Fibroblast of the aortic adventitia (primary cell): ENCODE data around the gene ADPRS. TPM values are rescaled to one million over a fixed set of nuclear protein-coding genes. Genes with fewer than 3 reads are reported as not detected.

Experiments used
- DNase-seq: peaks from one replicate; pipeline ENCODE4 v3.0.0-alpha.2; 2010; ENCODE audit warnings: low read depth
- H3K4me3 ChIP-seq: 2 replicates; pipeline ENCODE4 v1.5.1; 2011; ENCODE audit warnings: low read depth, mild to moderate bottlenecking, control low read depth, low read length, moderate library complexity
- total RNA-seq: library from RNA; depleted of rRNA; stranded (reverse); fragments of >200 nt; gene quantifications from 2 replicates; pipeline ENCODE4 v1.2.3, GENCODE V29; 2012; ENCODE audit warnings: low replicate concordance
- TF ChIP-seq, protein P1 (sequence below): IDR thresholded peaks from 2 replicates; pipeline ENCODE4 v1.5.1; 2011; ENCODE audit warnings: mild to moderate bottlenecking, low read length, control low read depth, inconsistent platforms; ENCODE audit not compliant: insufficient read depth

ADPRS gene
- total RNA-seq, 1 donor: 21.1 TPM

DNA sequence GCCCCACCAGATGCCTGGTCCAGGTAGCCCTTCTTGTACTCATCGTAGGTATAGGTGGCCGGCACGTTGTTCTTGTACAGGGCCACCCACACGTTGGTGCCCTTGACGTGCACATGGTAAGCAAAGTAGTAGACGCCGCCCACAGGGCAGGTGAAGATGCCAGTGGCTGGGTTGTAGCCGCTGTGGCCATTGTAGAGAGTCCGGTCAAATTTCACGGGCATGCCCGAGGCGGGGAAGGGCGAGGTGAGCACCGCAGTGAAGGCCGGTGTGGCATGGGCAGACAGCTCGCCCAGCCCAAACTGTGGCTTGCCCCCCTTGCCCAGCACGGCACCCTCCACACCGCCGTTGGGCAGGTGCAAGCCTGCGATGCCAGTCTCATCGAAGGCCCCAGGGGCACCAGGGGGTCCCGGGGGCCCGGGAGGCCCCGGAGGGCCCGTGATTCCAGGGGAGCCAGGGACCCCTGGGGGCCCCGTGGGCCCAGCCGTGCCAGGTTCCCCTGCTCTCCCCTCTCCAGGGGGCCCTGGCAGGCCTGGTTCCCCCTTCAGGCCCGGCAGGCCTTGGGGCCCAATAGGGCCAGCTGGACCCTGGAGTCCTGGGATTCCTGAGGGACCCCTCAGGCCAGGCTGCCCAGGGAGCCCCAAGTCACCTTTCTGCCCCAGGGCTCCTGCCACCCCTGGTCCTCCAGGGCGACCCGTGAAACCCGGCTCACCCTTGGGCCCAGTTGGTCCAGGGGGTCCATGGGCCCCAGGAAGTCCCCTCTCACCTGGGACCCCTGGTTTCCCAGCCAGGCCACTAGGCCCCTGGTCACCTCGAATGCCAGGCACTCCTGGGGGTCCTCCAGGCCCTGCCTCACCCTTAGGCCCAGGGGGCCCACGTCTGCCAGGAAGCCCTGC is 9.2 kb downstream of the ADPRS start:
- no peak for DNase-seq
- H3K4me3 ChIP-seq: no peak overlapping the region
- TF ChIP-seq, protein P1, sequence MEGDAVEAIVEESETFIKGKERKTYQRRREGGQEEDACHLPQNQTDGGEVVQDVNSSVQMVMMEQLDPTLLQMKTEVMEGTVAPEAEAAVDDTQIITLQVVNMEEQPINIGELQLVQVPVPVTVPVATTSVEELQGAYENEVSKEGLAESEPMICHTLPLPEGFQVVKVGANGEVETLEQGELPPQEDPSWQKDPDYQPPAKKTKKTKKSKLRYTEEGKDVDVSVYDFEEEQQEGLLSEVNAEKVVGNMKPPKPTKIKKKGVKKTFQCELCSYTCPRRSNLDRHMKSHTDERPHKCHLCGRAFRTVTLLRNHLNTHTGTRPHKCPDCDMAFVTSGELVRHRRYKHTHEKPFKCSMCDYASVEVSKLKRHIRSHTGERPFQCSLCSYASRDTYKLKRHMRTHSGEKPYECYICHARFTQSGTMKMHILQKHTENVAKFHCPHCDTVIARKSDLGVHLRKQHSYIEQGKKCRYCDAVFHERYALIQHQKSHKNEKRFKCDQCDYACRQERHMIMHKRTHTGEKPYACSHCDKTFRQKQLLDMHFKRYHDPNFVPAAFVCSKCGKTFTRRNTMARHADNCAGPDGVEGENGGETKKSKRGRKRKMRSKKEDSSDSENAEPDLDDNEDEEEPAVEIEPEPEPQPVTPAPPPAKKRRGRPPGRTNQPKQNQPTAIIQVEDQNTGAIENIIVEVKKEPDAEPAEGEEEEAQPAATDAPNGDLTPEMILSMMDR: no peak

DNA sequence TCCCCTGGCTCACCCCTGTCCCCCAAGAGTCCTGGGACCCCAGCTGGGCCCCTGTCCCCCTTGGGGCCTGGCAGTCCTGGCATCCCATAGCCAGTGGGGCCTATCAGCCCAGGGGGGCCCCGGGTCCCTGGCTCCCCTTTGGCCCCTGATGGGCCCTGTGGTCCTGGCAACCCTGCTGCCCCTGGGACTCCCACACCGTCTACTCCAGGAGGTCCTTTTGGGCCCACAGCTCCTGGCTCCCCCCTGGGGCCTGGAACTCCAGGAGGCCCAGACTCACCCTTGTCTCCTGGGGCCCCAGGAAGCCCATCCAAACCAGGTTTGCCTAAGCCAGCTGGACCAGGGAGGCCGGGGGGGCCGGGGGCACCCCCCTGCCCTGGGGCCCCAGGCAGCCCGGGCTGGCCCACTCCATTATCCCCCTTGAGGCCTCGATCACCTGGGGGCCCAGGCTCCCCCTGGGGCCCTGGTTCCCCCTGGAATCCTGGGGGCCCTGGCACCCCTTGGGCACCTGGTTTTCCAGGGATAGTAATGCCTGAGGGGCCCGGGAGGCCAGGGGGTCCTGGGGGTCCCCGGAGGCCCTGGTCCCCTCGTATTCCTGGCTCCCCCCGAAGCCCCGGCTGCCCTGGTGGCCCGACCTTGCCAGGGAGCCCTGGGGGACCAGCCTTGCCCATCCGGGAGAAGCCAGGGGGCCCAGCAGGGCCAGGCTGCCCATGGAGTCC is 10.1 kb downstream of the ADPRS start:
- no peak overlapping the region for H3K4me3 ChIP-seq
- TF ChIP-seq, protein P1: no peak
- no peak for DNase-seq

DNA sequence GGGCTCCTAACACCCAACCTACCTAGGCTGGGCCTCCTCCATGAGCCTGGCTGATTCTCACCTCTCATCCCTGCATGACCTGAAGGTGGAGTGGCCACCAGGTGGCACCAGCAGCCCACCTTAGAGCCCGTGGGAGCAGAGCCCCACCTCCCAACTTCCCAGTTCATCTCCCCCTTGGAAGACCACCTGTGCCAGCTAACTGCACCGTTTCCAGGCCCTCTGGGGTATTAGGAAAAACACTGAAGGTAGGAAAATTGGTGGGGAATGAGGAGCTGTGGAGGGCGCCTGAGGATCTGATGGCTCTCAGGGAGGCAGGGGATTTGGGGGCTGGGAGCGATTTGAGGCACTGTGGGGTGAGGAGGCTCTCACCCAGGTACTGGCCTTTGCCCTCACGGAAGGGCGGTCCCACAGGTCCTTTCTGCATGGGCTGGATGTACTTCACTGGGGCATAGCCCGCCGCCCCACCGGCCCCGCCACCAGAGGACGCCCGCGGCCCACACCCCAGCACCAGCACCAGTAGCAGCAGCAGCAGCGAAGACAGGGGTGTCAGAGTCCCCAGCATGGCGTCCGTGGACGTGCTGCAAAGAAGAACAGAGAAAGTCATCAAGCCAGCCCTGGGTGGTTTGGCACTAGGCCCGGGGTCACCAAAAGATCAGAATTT is 11.1 kb downstream of the ADPRS start:
- DNase-seq: peak; percentile 77
- TF ChIP-seq, protein P1: peak; percentile 84
- H3K4me3 ChIP-seq: no peak overlapping the region

DNA sequence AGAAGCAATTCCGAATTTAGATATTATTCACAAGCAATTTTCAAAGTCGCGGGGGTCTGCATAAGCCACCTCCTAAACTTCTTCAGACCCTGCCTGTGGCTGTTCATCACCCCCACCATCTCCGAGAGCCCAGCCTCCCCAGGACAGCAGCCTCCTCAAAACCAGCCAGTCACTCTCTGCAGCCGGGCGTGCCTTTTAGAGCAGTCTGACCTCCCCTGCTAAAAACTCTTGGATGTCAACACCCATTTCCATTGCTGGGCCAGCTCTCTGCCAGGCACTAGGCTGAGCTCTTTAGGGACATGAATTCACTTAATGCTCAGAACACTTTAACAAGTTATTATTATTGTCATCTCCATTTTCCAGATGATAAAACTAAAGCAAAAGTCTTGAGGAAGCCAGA is 11.7 kb downstream of the ADPRS start:
- H3K4me3 ChIP-seq: no peak overlapping the region
- DNase-seq: peak; percentile 37
- TF ChIP-seq, protein P1: no peak

DNA sequence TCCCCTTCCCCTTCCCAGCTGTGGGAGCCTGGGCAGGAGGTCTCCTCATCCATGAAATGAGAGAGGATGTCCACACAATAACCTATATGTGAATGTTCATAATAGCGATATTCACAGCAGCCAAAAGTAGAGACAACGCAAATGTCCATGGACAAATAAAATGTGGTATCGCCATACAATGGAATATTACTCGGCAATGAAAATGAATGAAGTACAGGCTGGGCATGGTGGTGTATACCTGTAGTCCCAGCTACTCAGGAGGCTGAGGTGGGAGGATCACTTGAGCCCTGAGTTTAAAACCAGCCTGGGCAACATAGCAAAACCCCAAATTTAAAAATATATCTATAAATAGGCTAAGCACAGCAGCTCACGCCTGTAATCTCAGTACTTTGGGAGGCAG is 12.9 kb downstream of the ADPRS start:
- TF ChIP-seq, protein P1: no peak
- no peak overlapping the region for H3K4me3 ChIP-seq
- DNase-seq: no peak

DNA sequence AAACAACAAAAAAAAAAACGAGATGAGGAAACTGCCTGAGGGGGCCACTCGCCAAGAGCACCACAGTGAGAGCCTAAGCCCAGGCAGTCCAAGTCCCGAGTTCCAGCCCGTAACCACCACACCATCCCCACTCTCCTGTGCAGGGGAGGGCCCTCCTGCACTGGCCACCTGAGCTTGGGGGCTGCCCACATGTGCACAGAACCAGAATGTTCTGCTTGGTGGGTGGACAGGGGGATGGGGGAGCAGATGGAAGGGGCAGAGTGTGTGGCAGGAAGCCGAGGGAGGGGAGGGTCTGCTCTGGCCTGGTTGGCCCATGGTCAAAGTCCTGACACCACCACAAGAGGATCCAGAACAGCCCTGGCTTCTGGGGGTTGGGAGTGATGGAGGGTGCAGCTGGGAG is 17.6 kb downstream of the ADPRS start:
- H3K4me3 ChIP-seq: no peak overlapping the region
- TF ChIP-seq, protein P1: no peak
- DNase-seq: no peak
